IPS DF 6.9 (cell line): ENCODE results near the gene SAP30L.

Source experiments
- DNase-seq: peaks from one replicate; pipeline ENCODE4 v3.0.0-alpha.2; 2013; ENCODE audit warnings: low read depth, low spot score
- H3K27ac ChIP-seq: one replicate; pipeline ENCODE4 v1.5.1; 2013; ENCODE audit warnings: low read length, control low read depth
- H3K27me3 ChIP-seq: 2 replicates; pipeline ENCODE4 v1.6.1; 2013; ENCODE audit warnings: mild to moderate bottlenecking, low read length; ENCODE audit not compliant: control insufficient read depth, insufficient read depth
- H3K36me3 ChIP-seq: 2 replicates; pipeline ENCODE4 v1.6.1; 2013; ENCODE audit warnings: low read length; ENCODE audit not compliant: control insufficient read depth, insufficient read depth
- H3K4me1 ChIP-seq: 2 replicates; pipeline ENCODE4 v1.6.1; 2013; ENCODE audit warnings: low read length; ENCODE audit not compliant: control insufficient read depth, insufficient read depth
- H3K4me3 ChIP-seq: 2 replicates; pipeline ENCODE4 v1.5.1; 2013; ENCODE audit warnings: mild to moderate bottlenecking, low read length
- H3K9me3 ChIP-seq: 2 replicates; pipeline ENCODE4 v1.6.1; 2013; ENCODE audit warnings: low read length, inconsistent platforms; ENCODE audit not compliant: control insufficient read depth, insufficient read depth
- WGBS: extraction: QIAGEN DNeasy Blood & Tissue Kit; methylation state at CpG from one replicate; pipeline ENCODE4 v1.1.7; 2013; ENCODE audit warnings: mixed read lengths, missing lambda C conversion rate; ENCODE audit not compliant: insufficient read length, insufficient coverage; 5-methylcytosine and 5-hydroxymethylcytosine counted together

The SAP30L gene

DNA sequence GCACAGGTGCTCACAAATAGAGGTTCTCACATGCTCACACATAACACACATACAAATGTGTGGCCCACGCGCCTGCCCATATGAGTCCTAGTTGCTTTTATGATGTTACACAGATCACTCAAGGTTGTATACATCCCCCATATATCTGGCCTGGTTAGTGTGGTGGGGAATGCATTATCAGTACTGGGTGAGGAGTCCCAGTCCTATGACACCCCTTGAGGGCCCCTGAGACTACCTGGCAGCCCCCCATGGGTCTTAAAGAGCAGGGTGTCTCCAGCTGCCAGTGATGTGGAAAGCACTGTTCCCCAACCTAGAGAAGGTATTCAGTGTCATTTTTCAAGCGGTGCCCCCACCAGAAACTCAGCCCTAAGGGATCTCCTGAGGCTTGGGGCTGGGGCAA is 35.0 kb downstream of the SAP30L start:
- peaks cover 11% of the 10 kb centered on the region for H3K4me1 ChIP-seq
- H3K9me3 ChIP-seq, result no peaks in the 10 kb centered on the region
- H3K36me3 ChIP-seq, result no peaks in the 10 kb centered on the region
- no CpG with 5 or more reads among the region's 3 CpGs for WGBS
- H3K27me3 ChIP-seq, result peaks cover 98% of the 10 kb centered on the region
- DNase-seq, result no peak
- no peak overlapping the region for H3K27ac ChIP-seq
- H3K4me3 ChIP-seq, result no peak overlapping the region

DNA sequence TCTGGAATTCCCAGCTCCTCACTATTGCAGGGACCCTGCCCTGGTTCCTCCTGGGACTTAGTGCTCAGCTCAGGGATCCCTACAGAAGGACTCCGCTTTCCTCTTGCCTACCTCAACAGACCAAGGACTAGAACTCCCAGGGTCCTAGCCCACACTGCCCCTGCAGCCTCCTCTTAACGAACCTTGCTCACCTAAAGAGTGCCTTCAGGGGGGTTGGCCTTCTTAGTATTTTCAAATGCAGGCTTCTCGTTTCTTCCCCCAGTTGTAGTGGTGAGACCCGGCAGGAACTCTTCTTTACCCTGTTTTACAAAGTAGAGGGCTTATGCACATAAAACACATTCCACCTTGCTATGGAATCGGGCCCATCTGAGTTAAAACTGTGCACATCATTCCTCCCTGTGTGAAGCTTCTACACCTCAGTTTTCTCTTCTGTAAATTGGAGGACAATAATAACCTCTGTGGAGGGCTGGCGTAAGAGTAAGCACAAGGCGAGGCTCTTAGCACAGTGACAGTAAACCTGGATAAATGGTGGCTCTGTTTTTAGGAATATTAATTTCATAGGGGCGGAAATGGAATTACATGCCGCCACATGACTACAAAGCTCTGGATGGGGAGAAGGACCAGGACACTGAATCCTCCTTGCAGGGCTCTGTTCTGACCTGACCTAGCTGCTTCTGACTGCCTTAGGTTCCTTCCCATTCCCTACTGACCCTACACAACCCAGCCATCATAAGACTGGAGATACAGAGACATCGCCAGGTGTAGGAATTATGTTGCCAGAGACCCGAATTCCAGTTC is 36.0 kb downstream of the SAP30L start:
- DNase-seq, result no peak
- WGBS, result no CpG with 5 or more reads among the region's 11 CpGs
- Histone ChIP-seq H3K36me3 (no peaks in the 10 kb centered on the region), H3K27ac (no peak overlapping the region), H3K9me3 (no peaks in the 10 kb centered on the region), H3K27me3 (peaks cover 97% of the 10 kb centered on the region), H3K4me3 (no peak overlapping the region), H3K4me1 (peaks cover 11% of the 10 kb centered on the region)

- no peaks in the 10 kb centered on the region for H3K36me3 ChIP-seq
- H3K27ac ChIP-seq, result no peak overlapping the region
- H3K27me3 ChIP-seq, result peaks cover 94% of the 10 kb centered on the region
- H3K9me3 ChIP-seq, result no peaks in the 10 kb centered on the region
- no CpG with 5 or more reads among the region's 49 CpGs for WGBS
- H3K4me1 ChIP-seq, result peaks cover 9% of the 10 kb centered on the region
- DNase-seq, result no peak
- H3K4me3 ChIP-seq, result no peak overlapping the region
These were observed 37.0 kb downstream of the SAP30L start for GRCh38 chr5:154482528-154483449.

- Histone ChIP-seq H3K36me3 (no peaks in the 10 kb centered on the region), H3K27me3 (peaks cover 89% of the 10 kb centered on the region), H3K4me1 (peaks cover 8% of the 10 kb centered on the region), H3K27ac (no peak overlapping the region), H3K9me3 (no peaks in the 10 kb centered on the region), H3K4me3 (no peak overlapping the region)
- no peak for DNase-seq
- no CpG with 5 or more reads among the region's 34 CpGs for WGBS
These were observed 38.0 kb downstream of the SAP30L start for GRCh38 chr5:154483654-154484392.

DNA sequence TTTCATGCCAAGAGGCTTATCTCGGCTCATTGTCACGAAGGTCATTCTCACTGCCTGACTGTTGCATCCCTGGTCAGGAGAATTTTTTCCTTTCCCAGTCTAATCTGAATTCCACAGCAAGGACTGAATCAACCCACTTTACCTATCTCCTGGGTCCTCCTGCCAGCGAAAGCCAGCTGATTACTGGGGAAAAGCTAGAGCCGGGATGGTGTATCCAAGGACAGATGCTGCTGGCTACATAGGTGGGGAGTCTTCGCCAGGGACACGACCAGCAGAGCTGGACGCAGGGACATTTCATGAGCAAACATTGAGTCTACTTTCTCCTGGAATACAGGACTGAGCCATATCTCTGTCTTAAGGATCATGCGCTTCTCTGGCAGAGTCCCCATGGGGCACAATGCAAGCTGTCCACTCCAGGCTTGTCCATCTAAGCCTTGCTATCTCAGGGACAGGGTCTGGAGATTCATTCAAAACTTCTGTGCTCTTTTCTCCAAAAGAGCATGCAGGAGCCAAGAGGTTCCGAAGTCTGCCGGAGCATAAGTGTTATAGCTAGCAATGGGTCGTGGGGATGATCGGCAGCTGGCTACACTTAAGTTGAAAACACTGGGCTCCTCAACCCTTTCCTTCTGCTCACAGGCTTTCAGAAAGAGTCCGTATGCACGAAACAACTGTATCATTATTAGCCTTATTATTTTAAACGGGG is 38.7 kb downstream of the SAP30L start:
- H3K4me3 ChIP-seq, result no peak overlapping the region
- WGBS, result no CpG with 5 or more reads among the region's 15 CpGs
- no peak for DNase-seq
- peaks cover 81% of the 10 kb centered on the region for H3K27me3 ChIP-seq
- peaks cover 3% of the 10 kb centered on the region for H3K4me1 ChIP-seq
- no peaks in the 10 kb centered on the region for H3K36me3 ChIP-seq
- no peaks in the 10 kb centered on the region for H3K9me3 ChIP-seq
- H3K27ac ChIP-seq, result no peak overlapping the region

DNA sequence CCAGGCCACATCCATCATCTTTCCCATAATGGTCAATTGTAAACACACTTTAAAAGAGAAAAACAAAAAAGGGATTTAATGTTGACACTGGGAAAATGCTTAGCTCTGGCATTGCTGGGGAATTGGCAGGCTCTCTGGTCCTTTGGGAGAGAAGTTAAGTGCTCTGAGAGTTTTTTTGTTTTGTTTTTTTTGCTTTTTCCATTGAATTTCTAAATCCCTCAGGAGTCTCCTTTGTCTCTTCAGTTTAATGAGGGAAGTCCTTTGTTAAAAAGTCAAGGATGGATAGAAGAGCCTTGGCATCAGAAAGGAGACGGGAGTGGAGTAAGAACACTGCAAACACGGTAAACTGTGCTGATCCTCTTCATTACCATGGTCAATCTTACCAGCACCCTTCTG is 39.3 kb downstream of the SAP30L start:
- no peak for DNase-seq
- Histone ChIP-seq H3K27me3 (peaks cover 76% of the 10 kb centered on the region), H3K4me1 (peaks cover 3% of the 10 kb centered on the region), H3K27ac (no peak overlapping the region), H3K9me3 (no peaks in the 10 kb centered on the region), H3K4me3 (no peak overlapping the region), H3K36me3 (no peaks in the 10 kb centered on the region)
- WGBS, result no CpG with 5 or more reads among the region's 2 CpGs

GRCh38 chr5:154485850-154486426 is 40.1 kb downstream of the SAP30L start:
- Histone ChIP-seq H3K27ac (no peak overlapping the region), H3K4me3 (no peak overlapping the region), H3K27me3 (peaks cover 67% of the 10 kb centered on the region), H3K9me3 (no peaks in the 10 kb centered on the region), H3K36me3 (no peaks in the 10 kb centered on the region), H3K4me1 (peaks cover 3% of the 10 kb centered on the region)
- no peak for DNase-seq
- no CpG with 5 or more reads among the region's 6 CpGs for WGBS

GRCh38 chr5:154486427-154486866 is 40.6 kb downstream of the SAP30L start:
- H3K4me3 ChIP-seq, result no peak overlapping the region
- H3K9me3 ChIP-seq, result no peaks in the 10 kb centered on the region
- peaks cover 3% of the 10 kb centered on the region for H3K4me1 ChIP-seq
- DNase-seq, result no peak
- no CpG with 5 or more reads among the region's 4 CpGs for WGBS
- peaks cover 62% of the 10 kb centered on the region for H3K27me3 ChIP-seq
- H3K36me3 ChIP-seq, result no peaks in the 10 kb centered on the region
- no peak overlapping the region for H3K27ac ChIP-seq

DNA sequence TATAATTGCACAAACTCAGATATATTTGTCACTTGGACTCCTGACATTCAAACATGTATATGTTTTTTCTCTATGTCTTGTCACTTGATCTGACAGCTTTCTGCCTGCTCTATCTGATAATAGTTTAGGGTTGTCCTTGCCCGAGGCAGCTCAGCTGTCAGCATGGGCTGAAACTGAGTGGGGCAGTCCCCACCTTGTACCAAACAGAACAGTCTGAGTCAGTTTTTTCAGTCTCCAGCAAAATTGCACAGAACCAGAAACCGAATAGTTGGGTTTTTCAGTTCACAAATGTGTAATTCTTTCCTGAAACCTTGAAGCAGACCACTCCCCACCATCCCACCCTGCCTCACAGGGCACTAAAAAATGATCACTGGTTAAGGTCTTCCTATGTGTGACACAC is 41.7 kb downstream of the SAP30L start:
- DNase-seq, result no peak
- no peak overlapping the region for H3K4me3 ChIP-seq
- no CpG with 5 or more reads among the region's 2 CpGs for WGBS
- H3K27me3 ChIP-seq, result peaks cover 51% of the 10 kb centered on the region
- no peak overlapping the region for H3K27ac ChIP-seq
- H3K4me1 ChIP-seq, result peaks cover 2% of the 10 kb centered on the region; the same call in 1 of the 2 replicates
- no peaks in the 10 kb centered on the region for H3K36me3 ChIP-seq
- H3K9me3 ChIP-seq, result no peaks in the 10 kb centered on the region
